PC-3 (cell line): ENCODE results near the gene RNF4. TPM values are rescaled to one million over a fixed set of nuclear protein-coding genes. Genes with fewer than 3 reads are reported as not detected.
"Not testable (repeated sequence)": the region's sequence is repeated elsewhere in the genome, so short reads cannot be mapped to it uniquely, and the experiment has no call there.

Experiments used
- ATAC-seq: fragments of 200-7000 bp; cut with Tn5 transposase; 2 replicates; pipeline ENCODE4 v1.9.1; 2020; ENCODE audit warnings: mild to moderate bottlenecking, moderate library complexity
- BruUV-seq: library from RNA; stranded (reverse); fragments of 400-500 nt; replicated peaks from 2 replicates; lab custom pipeline; 2021; lab: Mats Ljungman, UMichigan
- CTCF ChIA-PET: fragments of 300-600 bp; sonication (Branson Sonifier 250); formaldehyde crosslinking; loops from one replicate; lab custom pipeline; 2022; ENCODE audit warnings: antibody characterized with exemption; lab: Charles Lee
- POLR2A ChIA-PET: fragments of 300-600 bp; sonication (Branson Sonifier 250); formaldehyde crosslinking; loops from one replicate; lab custom pipeline; 2022; ENCODE audit warnings: antibody characterized with exemption; ENCODE audit not compliant: unreplicated experiment; lab: Charles Lee
- DNase-seq: peaks from one replicate; pipeline ENCODE4 v3.0.0-alpha.2; 2015
- H2AFZ ChIP-seq: fragments of 300-600 bp; sonication (generic); 2 replicates; pipeline ENCODE4 v1.6.0; 2016; ENCODE audit warnings: antibody characterized with exemption, low read length
- H3F3A ChIP-seq: fragments of 300-600 bp; sonication (generic); one replicate; pipeline ENCODE4 v1.6.0; 2017; ENCODE audit warnings: antibody characterized with exemption, low read length, control low read depth, mild to moderate bottlenecking; ENCODE audit not compliant: unreplicated experiment
- H3K27ac ChIP-seq: fragments of 300-600 bp; sonication (generic); 2 replicates; pipeline ENCODE4 v1.5.1; 2016; ENCODE audit warnings: mild to moderate bottlenecking, low read length
- H3K27me3 ChIP-seq: fragments of 300-600 bp; sonication (generic); 2 replicates; pipeline ENCODE4 v1.6.1; 2016; ENCODE audit warnings: low read length, mixed read lengths
- H3K36me3 ChIP-seq: fragments of 300-600 bp; sonication (generic); 2 replicates; pipeline ENCODE4 v1.6.1; 2016; ENCODE audit warnings: low read depth, mixed run types, low read length, mixed read lengths
- H3K4me1 ChIP-seq: fragments of 300-600 bp; sonication (generic); 2 replicates; pipeline ENCODE4 v1.5.1; 2016; ENCODE audit warnings: low read length; ENCODE audit not compliant: insufficient read depth
- H3K4me2 ChIP-seq: fragments of 300-600 bp; sonication (generic); 2 replicates; pipeline ENCODE4 v1.6.0; 2016; ENCODE audit warnings: low read length
- H3K4me3 ChIP-seq: fragments of 300-600 bp; sonication (generic); 2 replicates; pipeline ENCODE4 v1.5.1; 2016; ENCODE audit warnings: mild to moderate bottlenecking, low read length, mixed read lengths
- H3K79me2 ChIP-seq: fragments of 300-600 bp; sonication (generic); 2 replicates; pipeline ENCODE4 v1.6.1; 2017; ENCODE audit warnings: low read length, mixed read lengths
- H3K9ac ChIP-seq: fragments of 300-600 bp; sonication (generic); 2 replicates; pipeline ENCODE4 v1.6.0; 2016; ENCODE audit warnings: mild to moderate bottlenecking, low read length
- H3K9me2 ChIP-seq: fragments of 300-600 bp; sonication (generic); replicated peaks from 2 replicates; pipeline ENCODE4 v1.6.1; 2016; ENCODE audit warnings: mixed run types, low read length, mixed read lengths
- H3K9me3 ChIP-seq: fragments of 300-600 bp; sonication (generic); 2 replicates; pipeline ENCODE4 v1.6.1; 2016; ENCODE audit warnings: low read length, mixed read lengths
- H4K20me1 ChIP-seq: fragments of 300-600 bp; sonication (generic); 2 replicates; pipeline ENCODE4 v1.6.1; 2016; ENCODE audit warnings: low read length, mixed read lengths
- EZH2 ChIP-seq: fragments of 300-600 bp; sonication (generic); IDR thresholded peaks from one replicate; pipeline ENCODE4 v1.6.1; 2017; ENCODE audit warnings: antibody characterized with exemption, mild to moderate bottlenecking, low read length; ENCODE audit not compliant: unreplicated experiment
- EZH2phosphoT487 ChIP-seq: fragments of 300-600 bp; sonication (generic); IDR thresholded peaks from 2 replicates; pipeline ENCODE4 v1.6.1; 2018; ENCODE audit warnings: mild to moderate bottlenecking, antibody characterized with exemption, low read length, borderline replicate concordance
- intact Hi-C: fragments of 100-400 bp; cut with micrococcal nuclease; formaldehyde crosslinking; loops from 2 replicates; pipeline ENCODE4 v1.9.0; 2023
- total RNA-seq: library from RNA; depleted of rRNA; stranded (reverse); fragments of >200 nt; gene quantifications from 2 replicates; pipeline ENCODE4 v1.2.3, GENCODE V29; 2014
- TF ChIP-seq, protein P1 (sequence below): fragments of 300-600 bp; sonication (generic); conservative IDR thresholded peaks from 2 replicates; pipeline ENCODE4 v1.5.1; 2017; ENCODE audit warnings: antibody characterized with exemption, low read depth, mild to moderate bottlenecking, low read length

Gene RNF4
- total RNA-seq, 1 experiment from 2014 or later, result 27.4 TPM

DNA sequence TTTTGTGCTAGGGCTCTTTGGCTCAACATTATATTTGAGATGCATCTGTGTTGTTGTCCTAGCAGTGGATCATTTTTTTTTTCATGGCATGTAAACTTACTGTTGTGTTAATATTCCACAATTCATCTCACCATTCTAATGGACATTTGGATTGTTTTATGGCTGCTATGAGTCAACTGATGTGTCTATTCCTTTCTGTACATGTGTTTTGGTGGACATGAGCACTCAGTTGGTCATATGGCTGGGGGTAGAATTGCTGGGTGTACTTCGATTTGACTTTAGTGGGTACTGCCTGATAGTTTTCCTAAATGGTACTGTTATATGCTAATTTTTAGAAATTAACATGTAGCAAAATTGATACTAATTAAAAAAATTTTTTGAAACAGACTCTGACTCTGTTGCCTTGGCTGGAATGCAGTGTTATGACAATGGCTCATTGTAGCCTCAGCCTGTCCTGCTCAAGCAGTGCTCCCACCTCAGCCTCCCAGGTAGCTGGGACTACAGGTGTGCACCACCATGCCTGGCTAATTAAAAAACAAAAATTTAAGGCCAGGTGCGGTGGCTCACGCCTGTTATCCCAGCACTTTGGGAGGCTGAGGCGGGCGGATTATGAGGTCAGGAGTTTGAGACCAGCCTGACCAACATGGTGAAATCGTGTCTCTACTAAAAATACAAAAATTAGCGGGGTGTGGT is 76.6 kb downstream of the RNF4 start:
- Histone ChIP-seq H3K9me3 (no peaks in the 10 kb centered on the region), H3F3A (no peaks in the 10 kb centered on the region), H3K4me2 (no peak overlapping the region), H3K79me2 (peaks cover 98% of the 10 kb centered on the region), H3K4me3 (no peak overlapping the region), H4K20me1 (peaks cover 8% of the 10 kb centered on the region; the same call in 1 of the 2 replicates), H3K36me3 (no peaks in the 10 kb centered on the region), H3K4me1 (no peaks in the 10 kb centered on the region), H3K27me3 (no peaks in the 10 kb centered on the region), H3K27ac (no peak overlapping the region), H3K9ac (no peak overlapping the region), H2AFZ (no peak overlapping the region), H3K9me2 (no peaks in the 10 kb centered on the region)
- ChIA-PET CTCF (no interaction called here), POLR2A (no interaction called here)
- no TSS peak for BruUV-seq
- intact Hi-C loops, result no loop called here
- no peak for TF ChIP-seq EZH2
- TF ChIP-seq, protein P1, sequence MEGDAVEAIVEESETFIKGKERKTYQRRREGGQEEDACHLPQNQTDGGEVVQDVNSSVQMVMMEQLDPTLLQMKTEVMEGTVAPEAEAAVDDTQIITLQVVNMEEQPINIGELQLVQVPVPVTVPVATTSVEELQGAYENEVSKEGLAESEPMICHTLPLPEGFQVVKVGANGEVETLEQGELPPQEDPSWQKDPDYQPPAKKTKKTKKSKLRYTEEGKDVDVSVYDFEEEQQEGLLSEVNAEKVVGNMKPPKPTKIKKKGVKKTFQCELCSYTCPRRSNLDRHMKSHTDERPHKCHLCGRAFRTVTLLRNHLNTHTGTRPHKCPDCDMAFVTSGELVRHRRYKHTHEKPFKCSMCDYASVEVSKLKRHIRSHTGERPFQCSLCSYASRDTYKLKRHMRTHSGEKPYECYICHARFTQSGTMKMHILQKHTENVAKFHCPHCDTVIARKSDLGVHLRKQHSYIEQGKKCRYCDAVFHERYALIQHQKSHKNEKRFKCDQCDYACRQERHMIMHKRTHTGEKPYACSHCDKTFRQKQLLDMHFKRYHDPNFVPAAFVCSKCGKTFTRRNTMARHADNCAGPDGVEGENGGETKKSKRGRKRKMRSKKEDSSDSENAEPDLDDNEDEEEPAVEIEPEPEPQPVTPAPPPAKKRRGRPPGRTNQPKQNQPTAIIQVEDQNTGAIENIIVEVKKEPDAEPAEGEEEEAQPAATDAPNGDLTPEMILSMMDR, result no peak
- no peak for TF ChIP-seq EZH2phosphoT487
- ATAC-seq (no peak), DNase-seq (peak; percentile 1)

DNA sequence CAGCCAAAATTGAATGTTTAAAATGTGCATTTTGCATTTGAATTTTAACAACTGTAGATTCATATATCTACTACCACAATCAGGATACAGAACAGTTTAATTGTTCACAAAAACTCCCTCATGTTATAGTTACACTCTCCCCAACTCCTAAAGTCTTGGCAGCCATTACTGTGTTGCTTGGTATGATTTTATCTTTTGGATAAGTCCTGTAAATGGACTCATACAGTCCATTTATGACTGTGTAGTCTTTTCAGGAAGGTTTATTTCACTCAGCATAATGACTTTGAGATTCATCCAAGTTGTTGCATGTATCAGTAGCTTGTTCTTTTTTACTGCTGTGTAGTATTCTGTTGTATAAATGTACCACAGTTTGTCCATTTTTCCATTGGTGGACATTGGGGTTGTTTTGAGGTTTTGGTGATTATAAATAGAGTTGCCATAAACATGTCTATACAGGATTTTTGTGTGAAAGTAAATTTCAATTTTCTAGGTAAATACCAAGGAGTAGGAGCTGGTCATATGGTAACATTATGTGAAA is 77.4 kb downstream of the RNF4 start:
- Histone ChIP-seq H3K9me2 (no peaks in the 10 kb centered on the region), H3K27me3 (no peaks in the 10 kb centered on the region), H3K36me3 (no peaks in the 10 kb centered on the region), H3K27ac (no peak overlapping the region), H3K9ac (no peak overlapping the region), H3K4me1 (no peaks in the 10 kb centered on the region), H3K4me2 (no peak overlapping the region), H3K4me3 (no peak overlapping the region), H3K79me2 (peaks cover 97% of the 10 kb centered on the region), H3F3A (no peaks in the 10 kb centered on the region), H4K20me1 (peaks cover 10% of the 10 kb centered on the region; the same call in 1 of the 2 replicates), H2AFZ (no peak overlapping the region), H3K9me3 (no peaks in the 10 kb centered on the region)
- TF ChIP-seq, protein P1, result no peak
- TF ChIP-seq EZH2phosphoT487 (no peak), EZH2 (no peak)
- ATAC-seq, result no peak
- ChIA-PET CTCF (no interaction called here), POLR2A (interaction anchor here (0.7 kb wide), 1 partner anchor 892 kb away, joined by 6 read pairs; no protein-coding TSS in a partner anchor)
- no peak for DNase-seq
- no TSS peak for BruUV-seq
- intact Hi-C loops, result no loop called here

DNA sequence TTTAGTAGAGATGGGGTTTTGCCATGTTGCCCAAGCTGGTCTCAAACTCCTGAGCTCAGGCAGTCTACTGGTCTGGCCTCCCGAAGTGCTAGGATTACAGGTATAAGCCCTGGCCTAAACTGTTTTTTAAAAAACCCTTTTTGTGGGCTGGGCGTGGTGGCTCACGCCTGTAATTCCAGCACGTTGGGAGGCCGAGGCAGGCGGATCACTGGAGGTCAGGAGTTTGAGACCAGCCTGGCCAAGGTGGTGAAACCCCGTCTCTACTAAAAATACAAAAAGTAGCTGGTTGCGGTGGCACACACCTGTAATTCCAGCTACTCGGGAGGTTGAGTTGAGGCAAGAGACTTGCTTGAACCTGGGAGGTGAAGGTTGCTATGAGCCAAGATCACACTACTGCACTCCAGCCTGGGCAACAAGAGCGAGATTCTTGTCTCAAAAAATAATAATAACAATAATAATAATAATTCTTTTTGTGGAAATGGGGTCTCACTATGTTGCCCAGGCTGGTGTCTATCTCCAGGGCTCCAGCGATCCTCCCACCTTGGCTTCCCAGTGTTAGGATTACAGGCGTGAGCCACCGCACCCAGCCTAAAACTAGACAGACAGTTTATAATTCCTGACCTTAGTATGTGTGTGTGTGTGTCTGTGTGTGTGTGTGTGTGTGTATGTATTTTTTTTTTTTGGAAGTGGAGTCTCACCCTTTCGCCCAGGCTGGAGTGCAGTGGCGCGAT is 78.2 kb downstream of the RNF4 start:
- POLR2A ChIA-PET, result interaction anchor here (0.7 kb wide), 1 partner anchor 892 kb away, joined by 6 read pairs; no protein-coding TSS in a partner anchor
- H3K36me3 ChIP-seq, H3K4me1 ChIP-seq, BruUV-seq, H2AFZ ChIP-seq, intact Hi-C loops, H3K4me3 ChIP-seq, H3K9me3 ChIP-seq, H3K27me3 ChIP-seq, H3F3A ChIP-seq, H3K9me2 ChIP-seq, CTCF ChIA-PET, H3K9ac ChIP-seq, H3K27ac ChIP-seq, ATAC-seq, H3K4me2 ChIP-seq, DNase-seq: not testable (repeated sequence)
- Histone ChIP-seq H4K20me1 (peaks cover 13% of the 10 kb centered on the region; the same call in 1 of the 2 replicates), H3K79me2 (peaks cover 95% of the 10 kb centered on the region)
